ENCODE results near the gene ZNF205. TPM values are rescaled to one million over a fixed set of nuclear protein-coding genes. Genes with fewer than 3 reads are reported as not detected.

Gene ZNF205
- total RNA-seq, 1 experiment from 2014 or later: 28.4 TPM

- no peak for DNase-seq (ENCODE audit: low read depth)
- in situ Hi-C loops (cut with HindIII; ENCODE audit: low pct_unique_long_range_greater_than_20kb, low sequenced_read_pairs): no loop called here
These were observed 29.9 kb downstream of the ZNF205 start for GRCh38 chr16:3142327-3142726.

DNA sequence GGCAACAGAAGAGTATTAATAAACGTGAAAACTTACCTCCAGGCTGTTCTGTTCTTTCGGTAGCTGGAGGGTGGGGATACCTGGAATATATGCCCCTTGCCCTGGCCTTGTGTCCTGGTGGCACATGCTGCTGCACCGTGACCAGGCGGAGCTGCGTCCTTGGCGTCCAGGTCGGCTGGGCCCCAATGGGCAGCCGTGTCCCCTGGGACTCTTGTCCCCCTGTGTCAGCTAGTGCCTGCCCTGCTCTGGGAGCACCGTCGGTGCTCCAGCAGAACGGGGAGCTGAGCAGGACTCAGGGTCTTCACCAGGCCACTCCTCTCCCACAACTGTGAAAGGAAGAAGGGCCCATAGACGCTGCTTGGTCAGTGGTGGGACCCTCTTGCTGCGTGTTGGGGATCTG is 30.4 kb downstream of the ZNF205 start:
- no peak for DNase-seq (ENCODE audit: low read depth)
- in situ Hi-C loops (cut with HindIII; ENCODE audit: low pct_unique_long_range_greater_than_20kb, low sequenced_read_pairs): no loop called here

DNA sequence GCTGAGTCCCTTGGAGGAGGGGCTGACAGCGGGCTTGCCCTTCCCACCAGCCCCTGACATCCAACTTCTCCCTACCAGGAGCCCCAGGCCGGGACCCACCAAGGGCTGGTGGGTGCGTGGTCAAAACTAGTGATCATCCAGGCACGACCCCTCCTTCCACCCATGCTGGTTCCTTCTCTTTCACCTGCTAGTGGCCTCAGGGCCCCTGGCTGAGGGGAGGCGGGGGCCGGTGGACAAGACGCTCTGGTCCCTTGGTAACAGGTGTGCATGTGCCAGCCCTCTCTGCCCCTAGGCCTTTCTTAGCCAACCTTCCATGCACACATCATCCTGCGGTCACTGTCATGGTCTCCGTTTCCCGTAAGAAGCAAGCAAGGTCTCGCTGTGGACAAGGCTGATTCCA is 30.8 kb downstream of the ZNF205 start:
- no peak for DNase-seq (ENCODE audit: low read depth)
- in situ Hi-C loops (cut with HindIII; ENCODE audit: low pct_unique_long_range_greater_than_20kb, low sequenced_read_pairs): no loop called here

GRCh38 chr16:3143598-3144320 is 31.4 kb downstream of the ZNF205 start:
- in situ Hi-C loops (cut with HindIII; ENCODE audit: low pct_unique_long_range_greater_than_20kb, low sequenced_read_pairs): no loop called here

GRCh38 chr16:3144321-3144983 is 32.1 kb downstream of the ZNF205 start:
- in situ Hi-C loops (cut with HindIII; ENCODE audit: low pct_unique_long_range_greater_than_20kb, low sequenced_read_pairs): no loop called here
- DNase-seq (ENCODE audit: low read depth): no peak

More at GRCh38 chr16:3143598-3144320, 31.4 kb downstream of the ZNF205 start:
- DNase-seq (ENCODE audit: low read depth): no peak

DNA sequence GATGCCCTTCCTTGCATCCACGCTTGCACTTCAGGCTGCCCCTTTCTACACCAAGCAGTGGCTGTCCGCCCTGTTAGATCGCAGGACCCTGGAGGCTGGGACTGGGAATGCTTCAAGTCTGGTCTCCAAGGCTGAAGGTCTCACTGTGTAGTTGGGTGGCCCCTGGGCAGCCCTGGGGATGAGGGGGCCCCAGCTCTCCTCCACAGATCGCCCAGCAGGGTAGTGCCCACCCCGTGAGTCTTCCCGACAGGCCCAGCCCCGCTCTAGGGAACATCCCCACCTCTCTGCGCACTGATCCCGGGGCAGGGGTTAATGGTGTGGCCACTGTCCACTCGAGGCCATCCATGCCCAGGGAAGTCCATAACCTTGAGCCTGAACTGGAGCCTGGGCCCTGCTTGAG is 32.8 kb downstream of the ZNF205 start:
- no peak for DNase-seq (ENCODE audit: low read depth)
- in situ Hi-C loops (cut with HindIII; ENCODE audit: low pct_unique_long_range_greater_than_20kb, low sequenced_read_pairs): no loop called here

DNA sequence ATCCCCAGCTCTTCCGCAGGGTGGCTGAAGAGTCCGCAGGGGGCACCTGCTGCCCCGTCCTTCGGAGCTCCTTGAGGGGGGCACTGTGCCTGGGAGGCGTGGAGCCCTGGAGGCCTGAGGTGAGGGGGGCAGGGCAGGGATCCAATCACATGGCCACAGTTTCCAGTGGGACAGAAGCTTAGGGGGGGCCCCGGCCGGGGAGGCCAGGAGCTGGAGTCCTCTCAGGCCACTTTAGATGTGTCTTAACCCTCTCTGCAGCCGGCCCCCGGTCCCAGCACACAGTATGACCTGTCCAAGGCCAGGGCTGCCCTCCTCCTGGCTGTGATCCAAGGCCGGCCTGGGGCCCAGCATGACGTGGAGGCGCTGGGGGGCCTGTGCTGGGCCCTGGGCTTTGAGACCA is 33.3 kb downstream of the ZNF205 start:
- DNase-seq (ENCODE audit: low read depth): no peak
- in situ Hi-C loops (cut with HindIII; ENCODE audit: low pct_unique_long_range_greater_than_20kb, low sequenced_read_pairs): no loop called here

DNA sequence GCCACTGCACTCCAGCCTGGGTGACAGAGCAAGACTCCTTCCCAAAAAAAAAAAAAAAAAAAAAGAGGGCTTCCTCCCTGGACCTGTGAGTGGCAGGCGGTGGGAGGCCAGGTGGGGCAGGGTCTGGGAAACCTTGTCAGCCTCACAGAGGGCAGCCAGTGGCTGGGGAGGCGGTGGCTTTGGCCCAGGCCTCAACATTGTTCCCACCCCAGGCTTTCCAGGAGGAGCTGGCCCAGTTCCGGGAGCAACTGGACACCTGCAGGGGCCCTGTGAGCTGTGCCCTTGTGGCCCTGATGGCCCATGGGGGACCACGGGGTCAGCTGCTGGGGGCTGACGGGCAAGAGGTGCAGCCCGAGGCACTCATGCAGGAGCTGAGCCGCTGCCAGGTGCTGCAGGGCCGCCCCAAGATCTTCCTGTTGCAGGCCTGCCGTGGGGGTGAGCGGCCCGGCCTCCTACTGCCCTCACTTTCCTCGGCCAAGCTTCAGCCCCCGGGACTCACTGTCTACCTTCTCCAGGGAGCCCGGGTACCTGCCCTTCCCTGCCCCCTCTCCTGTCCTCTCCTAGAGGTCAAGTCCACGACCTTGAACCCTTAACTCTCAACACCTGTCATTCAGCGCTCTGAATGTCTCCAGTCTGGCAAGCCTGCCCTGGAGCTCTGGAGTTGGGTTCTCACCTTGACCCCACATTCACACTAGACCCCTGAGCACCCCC is 34.8 kb downstream of the ZNF205 start:
- in situ Hi-C loops (cut with HindIII; ENCODE audit: low pct_unique_long_range_greater_than_20kb, low sequenced_read_pairs): no loop called here
- DNase-seq (ENCODE audit: low read depth): no peak

GRCh38 chr16:3147757-3148104 is 35.3 kb downstream of the ZNF205 start:
- in situ Hi-C loops (cut with HindIII; ENCODE audit: low pct_unique_long_range_greater_than_20kb, low sequenced_read_pairs): no loop called here
- no peak for DNase-seq (ENCODE audit: low read depth)

GRCh38 chr16:3148256-3149192 is 36.1 kb downstream of the ZNF205 start:
- no peak for DNase-seq (ENCODE audit: low read depth)
- in situ Hi-C loops (cut with HindIII; ENCODE audit: low pct_unique_long_range_greater_than_20kb, low sequenced_read_pairs): no loop called here

- DNase-seq (ENCODE audit: low read depth): no peak
- in situ Hi-C loops (cut with HindIII; ENCODE audit: low pct_unique_long_range_greater_than_20kb, low sequenced_read_pairs): no loop called here
These were observed 36.8 kb downstream of the ZNF205 start for GRCh38 chr16:3149193-3149530.

DNA sequence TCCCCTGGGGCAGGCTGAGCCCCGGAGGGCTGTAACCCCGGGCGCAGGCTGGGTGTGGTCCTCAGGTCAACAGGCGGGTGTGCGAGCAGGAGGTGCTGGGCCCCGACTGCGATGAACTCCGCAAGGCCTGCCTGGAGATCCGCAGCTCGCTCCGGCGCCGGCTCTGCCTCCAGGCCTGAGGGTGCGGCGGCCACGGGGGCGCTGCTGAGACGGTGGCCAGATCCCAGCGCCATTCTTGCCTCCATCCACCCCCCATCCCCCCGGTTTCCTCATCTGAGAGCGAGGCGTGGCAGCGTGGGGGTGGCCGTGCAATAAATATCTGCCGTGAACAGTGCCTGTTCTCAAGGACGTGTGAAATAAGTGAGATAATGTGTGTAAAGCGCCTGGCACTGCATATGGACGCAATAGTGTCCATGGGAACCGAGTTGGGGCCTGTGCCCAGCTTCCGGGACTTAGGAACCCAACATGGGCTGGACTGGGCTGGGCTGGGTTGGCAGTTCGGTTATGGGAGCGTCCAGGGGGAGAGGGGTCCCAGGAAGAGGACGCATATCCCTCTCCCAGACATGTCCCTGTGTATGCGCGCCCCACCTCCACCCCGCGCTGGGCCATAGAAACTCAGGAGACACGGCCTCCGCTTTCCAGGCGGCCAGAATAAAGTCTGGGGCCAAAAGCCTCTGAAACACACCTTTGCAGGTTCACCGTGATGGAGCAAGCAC is 37.4 kb downstream of the ZNF205 start:
- in situ Hi-C loops (cut with HindIII; ENCODE audit: low pct_unique_long_range_greater_than_20kb, low sequenced_read_pairs): no loop called here
- peak; percentile 80 for DNase-seq (ENCODE audit: low read depth)

GRCh38 chr16:3150346-3151218 is 38.2 kb downstream of the ZNF205 start:
- in situ Hi-C loops (cut with HindIII; ENCODE audit: low pct_unique_long_range_greater_than_20kb, low sequenced_read_pairs): no loop called here

GRCh38 chr16:3152027-3152276 is 39.6 kb downstream of the ZNF205 start:
- in situ Hi-C loops (cut with HindIII; ENCODE audit: low pct_unique_long_range_greater_than_20kb, low sequenced_read_pairs): no loop called here
- no peak for DNase-seq (ENCODE audit: low read depth)

More at GRCh38 chr16:3150346-3151218, 38.2 kb downstream of the ZNF205 start:
- peak; percentile 99 for DNase-seq (ENCODE audit: low read depth)

GRCh38 chr16:3152277-3152990 is 40.0 kb downstream of the ZNF205 start:
- DNase-seq (ENCODE audit: low read depth): peak; percentile 97
- in situ Hi-C loops (cut with HindIII; ENCODE audit: low pct_unique_long_range_greater_than_20kb, low sequenced_read_pairs): no loop called here

GRCh38 chr16:3152991-3153368 is 40.6 kb downstream of the ZNF205 start:
- no peak for DNase-seq (ENCODE audit: low read depth)
- in situ Hi-C loops (cut with HindIII; ENCODE audit: low pct_unique_long_range_greater_than_20kb, low sequenced_read_pairs): no loop called here

DNA sequence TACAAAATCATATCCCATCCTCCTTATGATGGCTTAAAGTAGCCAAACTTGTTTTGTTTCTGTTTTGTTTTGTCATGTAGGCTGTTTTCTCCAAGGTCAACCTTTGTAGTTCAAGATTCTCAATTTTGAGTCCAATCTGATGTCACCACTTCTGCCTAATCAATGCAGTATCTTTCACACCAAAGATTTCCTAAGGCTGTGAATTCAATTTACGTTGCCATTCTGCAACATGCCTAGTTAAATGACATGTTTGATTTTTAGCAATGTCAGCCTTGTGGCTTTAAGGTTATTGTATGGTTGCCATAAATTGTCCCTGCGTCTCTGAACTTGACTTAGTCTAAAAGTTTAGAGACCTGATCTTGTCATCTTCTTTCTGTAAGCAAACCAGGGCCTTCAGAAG is 42.8 kb downstream of the ZNF205 start:
- in situ Hi-C loops (cut with HindIII; ENCODE audit: low pct_unique_long_range_greater_than_20kb, low sequenced_read_pairs): no loop called here
- no peak for DNase-seq (ENCODE audit: low read depth)

All from Caki2 (cell line).